ENCODE data around the gene ZNF716. TPM values are rescaled to one million over a fixed set of nuclear protein-coding genes. Genes with fewer than 3 reads are reported as not detected.

The ZNF716 gene
- polyA plus RNA-seq, 2 of the 4 experiments (the other 2 are of a cell fraction) = not detected

GRCh38 chr7:57415730-57416129 lies 34.2 kb upstream of the ZNF716 start:
- ChIA-PET POLR2A (no interaction called here), CTCF (no interaction called here)
- TF ChIP-seq ZC3H11A (IDR thresholded peaks at IDR 0.05) = no peak
- TF ChIP-seq GATA3 (IDR thresholded peaks at IDR 0.05; ENCODE audit: borderline replicate concordance) = no peak
- no peak for TF ChIP-seq ZFP36 (IDR thresholded peaks at IDR 0.05; ENCODE audit: borderline replicate concordance, partially characterized antibody)
- TF ChIP-seq MYC (IDR thresholded peaks at IDR 0.05; ENCODE audit: borderline replicate concordance, low read length) = no peak
- no peak for TF ChIP-seq JUN (IDR thresholded peaks at IDR 0.05)
- TF ChIP-seq RARB (CRISPR knock-in tag; IDR thresholded peaks at IDR 0.05) = no peak
- no peak for TF ChIP-seq CBX2 (IDR thresholded peaks at IDR 0.05; ENCODE audit: borderline replicate concordance, low read depth)
- no peak for TF ChIP-seq POLR2A (IDR thresholded peaks at IDR 0.05; ENCODE audit: low read length)
- H3K4me2 ChIP-seq = no peak overlapping the region
- ATAC-seq (no peak), FAIRE-seq (no peak), DNase-seq (ENCODE audit: low read depth in 1 of 2, low spot score in 1 of 2) (no peak)
- WGBS (ENCODE audit: missing lambda C conversion rate) = 7% methylated on average over 7 of the region's 9 CpGs
- H3K9me3 ChIP-seq = no peaks in the 10 kb centered on the region
- no peaks in the 10 kb centered on the region for H3K4me1 ChIP-seq
- H3K4me3 ChIP-seq = no peak overlapping the region
- no peak overlapping the region for H3K27ac ChIP-seq

- no peak overlapping the region for H3K4me2 ChIP-seq
- TF ChIP-seq POLR2A (IDR thresholded peaks at IDR 0.05; ENCODE audit: low read length) = no peak
- FAIRE-seq (no peak), ATAC-seq (no peak), DNase-seq (ENCODE audit: low read depth in 1 of 2, low spot score in 1 of 2) (no peak)
- H3K27ac ChIP-seq = no peak overlapping the region
- WGBS (ENCODE audit: missing lambda C conversion rate) = 2% methylated on average over 5 of the region's 8 CpGs
- ChIA-PET POLR2A (no interaction called here), CTCF (no interaction called here)
- no peaks in the 10 kb centered on the region for H3K9me3 ChIP-seq
- H3K4me1 ChIP-seq = no peaks in the 10 kb centered on the region
- no peak overlapping the region for H3K4me3 ChIP-seq
These were observed 33.2 kb upstream of the ZNF716 start for GRCh38 chr7:57416601-57417358.

GRCh38 chr7:57417736-57418135 lies 32.2 kb upstream of the ZNF716 start:
- ChIA-PET POLR2A (no interaction called here), CTCF (no interaction called here)
- Histone ChIP-seq H3K4me2 (no peak overlapping the region), H3K4me1 (no peaks in the 10 kb centered on the region), H3K9me3 (no peaks in the 10 kb centered on the region), H3K27ac (no peak overlapping the region), H3K4me3 (no peak overlapping the region)
- ATAC-seq (no peak), DNase-seq (ENCODE audit: low read depth in 1 of 2, low spot score in 1 of 2) (no peak), FAIRE-seq (no peak)
- WGBS (ENCODE audit: missing lambda C conversion rate) = 0% methylated on average over 3 of the region's 3 CpGs
- no peak for TF ChIP-seq ESRRA (IDR thresholded peaks at IDR 0.05; ENCODE audit: borderline replicate concordance, low read length)

- WGBS (ENCODE audit: missing lambda C conversion rate) = 21% methylated on average over 3 of the region's 3 CpGs
- POLR2A ChIA-PET = no interaction called here
- H3K4me1 ChIP-seq = no peaks in the 10 kb centered on the region
- CTCF ChIA-PET = no interaction called here
- DNase-seq (ENCODE audit: low read depth in 1 of 2, low spot score in 1 of 2) (no peak), ATAC-seq (no peak), FAIRE-seq (no peak)
- TF ChIP-seq FOSL2 (IDR thresholded peaks at IDR 0.05) = no peak
- TF ChIP-seq FOSL2 (CRISPR knock-in tag; IDR thresholded peaks at IDR 0.05) = no peak
- no peak overlapping the region for H3K4me3 ChIP-seq
- no peaks in the 10 kb centered on the region; the same call in 2 of the 3 replicates for H3K9me3 ChIP-seq
- H3K27ac ChIP-seq = no peak overlapping the region
- no peak overlapping the region for H3K4me2 ChIP-seq
These were observed 26.2 kb upstream of the ZNF716 start for GRCh38 chr7:57423768-57424167.

GRCh38 chr7:57424515-57425238 lies 25.3 kb upstream of the ZNF716 start:
- WGBS (ENCODE audit: missing lambda C conversion rate) = 86% methylated on average over 42 of the region's 89 CpGs
- no peak for TF ChIP-seq KDM1A (IDR thresholded peaks at IDR 0.05; ENCODE audit: low read depth)
- ATAC-seq (no peak), DNase-seq (ENCODE audit: low read depth in 1 of 2, low spot score in 1 of 2) (no peak), FAIRE-seq (no peak)
- Histone ChIP-seq H3K4me1 (no peaks in the 10 kb centered on the region), H3K4me2 (no peak overlapping the region), H3K4me3 (no peak overlapping the region), H3K9me3 (no peaks in the 10 kb centered on the region; the same call in 2 of the 3 replicates), H3K27ac (no peak overlapping the region)
- POLR2A ChIA-PET = no interaction called here
- CTCF ChIA-PET = no interaction called here

DNA sequence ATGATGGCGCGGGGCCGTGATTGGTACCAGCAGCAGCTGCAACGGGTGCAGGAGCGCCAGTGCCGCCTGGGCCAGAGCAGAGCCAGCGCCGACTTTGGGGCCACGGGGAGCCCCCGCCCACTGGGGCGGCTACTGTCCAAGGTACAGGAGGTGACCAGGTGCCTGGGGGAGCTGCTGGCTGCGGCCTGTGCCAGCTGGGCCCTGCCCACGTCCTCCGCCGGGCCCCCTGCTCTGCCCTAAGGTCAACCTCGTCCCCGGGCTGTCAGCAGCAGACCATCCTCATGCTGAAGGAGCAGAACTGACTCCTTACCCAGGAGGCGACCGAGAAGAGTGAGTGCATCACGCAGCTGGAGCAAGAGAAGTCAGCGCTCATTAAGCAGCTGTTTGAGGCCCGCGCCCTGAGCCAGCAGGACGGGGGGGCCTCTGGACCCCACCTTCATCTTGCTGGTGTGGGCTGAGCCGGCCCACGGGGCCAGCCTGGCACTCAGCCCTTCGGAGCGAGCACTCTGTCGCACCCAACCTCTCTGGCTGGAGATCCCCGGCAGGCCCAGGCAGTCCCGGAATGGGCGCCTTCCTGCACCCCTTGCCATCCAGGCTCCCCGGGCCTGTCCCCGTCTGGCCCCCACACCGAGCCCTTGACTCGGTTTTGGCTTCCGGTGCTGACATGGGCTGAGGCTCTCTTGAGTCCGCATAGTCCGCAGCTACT lies 24.6 kb upstream of the ZNF716 start:
- ATAC-seq = no peak
- CTCF ChIA-PET = no interaction called here
- no peak for DNase-seq (ENCODE audit: low read depth in 1 of 2, low spot score in 1 of 2)
- Histone ChIP-seq H3K4me1 (no peaks in the 10 kb centered on the region), H3K4me2 (no peak overlapping the region), H3K9me3 (no peaks in the 10 kb centered on the region; the same call in 2 of the 3 replicates), H3K27ac (no peak overlapping the region), H3K4me3 (no peak overlapping the region)
- WGBS (ENCODE audit: missing lambda C conversion rate) = 62% methylated on average over 16 of the region's 39 CpGs
- FAIRE-seq = no peak
- POLR2A ChIA-PET = no interaction called here
- TF ChIP-seq RCOR1 (IDR thresholded peaks at IDR 0.05; ENCODE audit: low read depth, low read length) = no peak
- TF ChIP-seq MYC (IDR thresholded peaks at IDR 0.05; ENCODE audit: borderline replicate concordance, low read length) = no peak
- TF ChIP-seq SREBF2 (IDR thresholded peaks at IDR 0.05) = no peak
- no peak for TF ChIP-seq EHMT2 (IDR thresholded peaks at IDR 0.05; ENCODE audit: low read depth)
- no peak for TF ChIP-seq RNF2 (IDR thresholded peaks at IDR 0.05; ENCODE audit: borderline replicate concordance, low read depth)
- no peak for TF ChIP-seq RFX5 (IDR thresholded peaks at IDR 0.05)
- no peak for TF ChIP-seq RAD21 (conservative IDR thresholded peaks at IDR 0.05 in 1 of 2, IDR thresholded peaks at IDR 0.05 in 1 of 2)
- TF ChIP-seq, protein P1, sequence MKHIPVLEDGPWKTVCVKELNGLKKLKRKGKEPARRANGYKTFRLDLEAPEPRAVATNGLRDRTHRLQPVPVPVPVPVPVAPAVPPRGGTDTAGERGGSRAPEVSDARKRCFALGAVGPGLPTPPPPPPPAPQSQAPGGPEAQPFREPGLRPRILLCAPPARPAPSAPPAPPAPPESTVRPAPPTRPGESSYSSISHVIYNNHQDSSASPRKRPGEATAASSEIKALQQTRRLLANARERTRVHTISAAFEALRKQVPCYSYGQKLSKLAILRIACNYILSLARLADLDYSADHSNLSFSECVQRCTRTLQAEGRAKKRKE (CRISPR knock-in tag; IDR thresholded peaks at IDR 0.05; ENCODE audit: low read depth) = no peak
- no peak for TF ChIP-seq TP53 (CRISPR knock-in tag; IDR thresholded peaks at IDR 0.05)
- no peak for TF ChIP-seq CHD2 (IDR thresholded peaks at IDR 0.05; ENCODE audit: low read length, partially characterized antibody)
- no peak for TF ChIP-seq CBX8 (IDR thresholded peaks at IDR 0.05)

All from A549 (cell line).